Activated CD4-positive, alpha-beta memory T cell treated with anti-CD3 and anti-CD28 coated beads for 36 hours (primary cell): ENCODE data around the gene EDRF1. TPM values are rescaled to one million over a fixed set of nuclear protein-coding genes. Genes with fewer than 3 reads are reported as not detected.

Experiments
- CTCF ChIA-PET: fragments of 350-600 bp; sonication (Branson Sonifier 250); formaldehyde crosslinking; loops from one replicate; lab custom pipeline; 2021; ENCODE audit warnings: antibody characterized with exemption, inconsistent platforms; lab: Charles Lee
- POLR2A ChIA-PET: fragments of 350-600 bp; sonication (Branson Sonifier 250); formaldehyde crosslinking; loops from one replicate; lab custom pipeline; 2021; ENCODE audit warnings: antibody characterized with exemption; lab: Charles Lee
- DNase-seq: peaks from one replicate; pipeline ENCODE4 v3.0.0-alpha.2; 2020
- H3K27ac Mint-ChIP-seq: one replicate; pipeline ENCODE4 v1.8.0; 2021; ENCODE audit warnings: mixed read lengths
- H3K27me3 Mint-ChIP-seq: one replicate; pipeline ENCODE4 v1.8.0; 2021; ENCODE audit warnings: mixed read lengths
- H3K36me3 Mint-ChIP-seq: one replicate; pipeline ENCODE4 v1.8.0; 2021; ENCODE audit warnings: mixed read lengths
- H3K4me1 Mint-ChIP-seq: one replicate; pipeline ENCODE4 v1.8.0; 2021; ENCODE audit warnings: low read depth, mixed read lengths
- H3K4me3 Mint-ChIP-seq: one replicate; pipeline ENCODE4 v1.8.0; 2021; ENCODE audit warnings: mild to moderate bottlenecking, mixed read lengths
- H3K9me3 Mint-ChIP-seq: one replicate; pipeline ENCODE4 v1.8.0; 2021; ENCODE audit warnings: mixed read lengths
- intact Hi-C: fragments of 100-400 bp; cut with micrococcal nuclease; formaldehyde crosslinking; loops from one replicate; pipeline ENCODE4 v1.15.1; 2023
- total RNA-seq, 2 experiments: library from RNA; stranded (reverse); gene quantifications; one replicate each; pipeline ENCODE4 v1.2.3, GENCODE V29; 2021

Gene EDRF1
- total RNA-seq, 2 experiments from 2014 or later, result 23.0 to 27.7 TPM

- ChIA-PET CTCF (interaction anchor here (1.0 kb wide), 1 partner anchor 1331 kb away, joined by 4 read pairs; no protein-coding TSS in a partner anchor), POLR2A (interaction anchor here (0.9 to 1.0 kb wide), 4 partner anchors 9 to 929 kb away, joined by 3 to 8 read pairs (median 4); partner anchors contain the start of genes BCCIP, EEF1AKMT2 and UROS)
- peak; percentile 15 for DNase-seq
- Mint-ChIP-seq H3K4me1 (peaks cover 30% of the 10 kb centered on the region), H3K27ac (peak overlapping the region; percentile 97), H3K4me3 (peak overlapping the region; percentile 97), H3K27me3 (no peaks in the 10 kb centered on the region), H3K9me3 (peaks cover 3% of the 10 kb centered on the region), H3K36me3 (peaks cover 34% of the 10 kb centered on the region)
- intact Hi-C loops, result no loop called here
Measured at GRCh38 chr10:125720002-125720382, 483 bp downstream of the EDRF1 start.

GRCh38 chr10:125721035-125721434 is 1.5 kb downstream of the EDRF1 start:
- Mint-ChIP-seq H3K36me3 (peaks cover 39% of the 10 kb centered on the region), H3K27ac (no peak overlapping the region)
- CTCF ChIA-PET, result no interaction called here

GRCh38 chr10:125722811-125723210 is 3.3 kb downstream of the EDRF1 start:
- DNase-seq, result no peak
- H3K27me3 Mint-ChIP-seq, result no peaks in the 10 kb centered on the region
- no peaks in the 10 kb centered on the region for H3K9me3 Mint-ChIP-seq
- H3K36me3 Mint-ChIP-seq, result peaks cover 46% of the 10 kb centered on the region
- no peak overlapping the region for H3K4me3 Mint-ChIP-seq
- ChIA-PET POLR2A (no interaction called here), CTCF (interaction anchor here (0.8 kb wide), 1 partner anchor 674 kb away, joined by 3 read pairs; no protein-coding TSS in a partner anchor)
- peaks cover 30% of the 10 kb centered on the region for H3K4me1 Mint-ChIP-seq
- H3K27ac Mint-ChIP-seq, result peak overlapping the region; percentile 48
- intact Hi-C loops, result no loop called here

More at GRCh38 chr10:125721035-125721434, 1.5 kb downstream of the EDRF1 start:
- H3K4me3 Mint-ChIP-seq, result peak overlapping the region; percentile 57
- peaks cover 30% of the 10 kb centered on the region for H3K4me1 Mint-ChIP-seq
- POLR2A ChIA-PET, result no interaction called here
- intact Hi-C loops, result no loop called here
- no peaks in the 10 kb centered on the region for H3K27me3 Mint-ChIP-seq
- DNase-seq, result no peak
- H3K9me3 Mint-ChIP-seq, result no peaks in the 10 kb centered on the region

GRCh38 chr10:125726914-125727313 is 7.4 kb downstream of the EDRF1 start:
- ChIA-PET POLR2A (no interaction called here), CTCF (no interaction called here)
- intact Hi-C loops, result no loop called here
- Mint-ChIP-seq H3K27me3 (no peaks in the 10 kb centered on the region), H3K9me3 (no peaks in the 10 kb centered on the region), H3K4me3 (no peak overlapping the region), H3K4me1 (peaks cover 11% of the 10 kb centered on the region), H3K36me3 (peaks cover 63% of the 10 kb centered on the region), H3K27ac (no peak overlapping the region)
- no peak for DNase-seq

GRCh38 chr10:125727436-125727835 is 7.9 kb downstream of the EDRF1 start:
- CTCF ChIA-PET, result no interaction called here
- H3K4me3 Mint-ChIP-seq, result no peak overlapping the region
- intact Hi-C loops, result no loop called here
- peaks cover 6% of the 10 kb centered on the region for H3K4me1 Mint-ChIP-seq
- no peaks in the 10 kb centered on the region for H3K27me3 Mint-ChIP-seq
- DNase-seq, result no peak
- POLR2A ChIA-PET, result no interaction called here
- peaks cover 67% of the 10 kb centered on the region for H3K36me3 Mint-ChIP-seq
- no peak overlapping the region for H3K27ac Mint-ChIP-seq
- H3K9me3 Mint-ChIP-seq, result no peaks in the 10 kb centered on the region

- no peaks in the 10 kb centered on the region for H3K9me3 Mint-ChIP-seq
- H3K4me1 Mint-ChIP-seq, result no peaks in the 10 kb centered on the region
- POLR2A ChIA-PET, result interaction anchor here (0.7 kb wide), 1 partner anchor 10 kb away, joined by 3 read pairs; no protein-coding TSS in a partner anchor
- no peak for DNase-seq
- peaks cover 61% of the 10 kb centered on the region for H3K36me3 Mint-ChIP-seq
- no peak overlapping the region for H3K4me3 Mint-ChIP-seq
- CTCF ChIA-PET, result no interaction called here
- intact Hi-C loops, result no loop called here
- H3K27me3 Mint-ChIP-seq, result no peaks in the 10 kb centered on the region
- no peak overlapping the region for H3K27ac Mint-ChIP-seq
Measured at GRCh38 chr10:125734148-125734547, 14.6 kb downstream of the EDRF1 start.

- Mint-ChIP-seq H3K9me3 (no peaks in the 10 kb centered on the region), H3K4me1 (no peaks in the 10 kb centered on the region), H3K4me3 (no peak overlapping the region), H3K36me3 (peaks cover 59% of the 10 kb centered on the region), H3K27ac (no peak overlapping the region), H3K27me3 (no peaks in the 10 kb centered on the region)
- DNase-seq, result no peak
- POLR2A ChIA-PET, result no interaction called here
- intact Hi-C loops, result no loop called here
- CTCF ChIA-PET, result no interaction called here
Measured at GRCh38 chr10:125734823-125735222, 15.3 kb downstream of the EDRF1 start.

- CTCF ChIA-PET, result no interaction called here
- no peaks in the 10 kb centered on the region for H3K4me1 Mint-ChIP-seq
- peaks cover 63% of the 10 kb centered on the region for H3K36me3 Mint-ChIP-seq
- intact Hi-C loops, result no loop called here
- no peaks in the 10 kb centered on the region for H3K9me3 Mint-ChIP-seq
- no peaks in the 10 kb centered on the region for H3K27me3 Mint-ChIP-seq
- DNase-seq, result no peak
- no peak overlapping the region for H3K27ac Mint-ChIP-seq
- POLR2A ChIA-PET, result no interaction called here
- no peak overlapping the region for H3K4me3 Mint-ChIP-seq
Measured at GRCh38 chr10:125738206-125738605, 18.7 kb downstream of the EDRF1 start.

- CTCF ChIA-PET, result no interaction called here
- Mint-ChIP-seq H3K36me3 (peaks cover 74% of the 10 kb centered on the region), H3K4me1 (no peaks in the 10 kb centered on the region), H3K27me3 (no peaks in the 10 kb centered on the region), H3K9me3 (no peaks in the 10 kb centered on the region), H3K27ac (no peak overlapping the region), H3K4me3 (no peak overlapping the region)
- intact Hi-C loops, result no loop called here
- no peak for DNase-seq
- POLR2A ChIA-PET, result no interaction called here
Measured at GRCh38 chr10:125739994-125740679, 20.6 kb downstream of the EDRF1 start.

- no peaks in the 10 kb centered on the region for H3K4me1 Mint-ChIP-seq
- ChIA-PET CTCF (no interaction called here), POLR2A (no interaction called here)
- intact Hi-C loops, result no loop called here
- no peak for DNase-seq
- H3K27ac Mint-ChIP-seq, result no peak overlapping the region
- peaks cover 69% of the 10 kb centered on the region for H3K36me3 Mint-ChIP-seq
- H3K4me3 Mint-ChIP-seq, result no peak overlapping the region
- H3K27me3 Mint-ChIP-seq, result no peaks in the 10 kb centered on the region
- H3K9me3 Mint-ChIP-seq, result no peaks in the 10 kb centered on the region
Measured at GRCh38 chr10:125742465-125742864, 23.0 kb downstream of the EDRF1 start.

- no peak for DNase-seq
- H3K4me1 Mint-ChIP-seq, result no peaks in the 10 kb centered on the region
- H3K9me3 Mint-ChIP-seq, result no peaks in the 10 kb centered on the region
- H3K36me3 Mint-ChIP-seq, result peaks cover 65% of the 10 kb centered on the region
- ChIA-PET CTCF (no interaction called here), POLR2A (no interaction called here)
- no peak overlapping the region for H3K4me3 Mint-ChIP-seq
- H3K27me3 Mint-ChIP-seq, result no peaks in the 10 kb centered on the region
- no peak overlapping the region for H3K27ac Mint-ChIP-seq
- intact Hi-C loops, result no loop called here
Measured at GRCh38 chr10:125744909-125745308, 25.4 kb downstream of the EDRF1 start.

- Mint-ChIP-seq H3K27ac (no peak overlapping the region), H3K36me3 (peaks cover 57% of the 10 kb centered on the region), H3K27me3 (no peaks in the 10 kb centered on the region), H3K4me3 (no peak overlapping the region), H3K4me1 (no peaks in the 10 kb centered on the region), H3K9me3 (no peaks in the 10 kb centered on the region)
- intact Hi-C loops, result no loop called here
- POLR2A ChIA-PET, result no interaction called here
- CTCF ChIA-PET, result no interaction called here
- no peak for DNase-seq
Measured at GRCh38 chr10:125747417-125747816, 27.9 kb downstream of the EDRF1 start.

- no peaks in the 10 kb centered on the region for H3K4me1 Mint-ChIP-seq
- H3K36me3 Mint-ChIP-seq, result peaks cover 43% of the 10 kb centered on the region
- intact Hi-C loops, result no loop called here
- no peaks in the 10 kb centered on the region for H3K9me3 Mint-ChIP-seq
- DNase-seq, result no peak
- H3K27me3 Mint-ChIP-seq, result no peaks in the 10 kb centered on the region
- ChIA-PET CTCF (no interaction called here), POLR2A (no interaction called here)
- no peak overlapping the region for H3K27ac Mint-ChIP-seq
- H3K4me3 Mint-ChIP-seq, result no peak overlapping the region
Measured at GRCh38 chr10:125756196-125756595, 36.7 kb downstream of the EDRF1 start.
